Neural progenitor cell (in vitro differentiated cells): Measurements from ENCODE around the gene CACNA1D. TPM values are rescaled to one million over a fixed set of nuclear protein-coding genes. Genes with fewer than 3 reads are reported as not detected.

ENCODE experiments used
- DNase-seq: peaks from one replicate; pipeline ENCODE4 v3.0.0-alpha.2; 2016; ENCODE audit warnings: low spot score
- H2AFZ ChIP-seq: fragments of 200-600 bp; sonication (generic); replicated peaks from 2 replicates; pipeline ENCODE4 v1.6.1; 2016; ENCODE audit warnings: antibody characterized with exemption
- H3F3A ChIP-seq: fragments of 200-600 bp; sonication (generic); 2 replicates; pipeline ENCODE4 v1.6.1; 2016; ENCODE audit warnings: antibody characterized with exemption, low read depth
- H3K27ac ChIP-seq: fragments of 200-600 bp; sonication (generic); 2 replicates; pipeline ENCODE4 v1.5.1; 2016; ENCODE audit warnings: mild to moderate bottlenecking
- H3K27me3 ChIP-seq: fragments of 200-600 bp; sonication (generic); 2 replicates; pipeline ENCODE4 v1.6.1; 2016; ENCODE audit warnings: mild to moderate bottlenecking, moderate library complexity
- H3K36me3 ChIP-seq: fragments of 200-600 bp; sonication (generic); 2 replicates; pipeline ENCODE4 v1.5.1; 2016
- H3K4me1 ChIP-seq: fragments of 200-600 bp; sonication (generic); 2 replicates; pipeline ENCODE4 v1.6.1; 2016; ENCODE audit warnings: mixed run types
- H3K4me2 ChIP-seq: fragments of 200-600 bp; sonication (generic); 2 replicates; pipeline ENCODE4 v1.6.1; 2016
- H3K4me3 ChIP-seq: fragments of 200-600 bp; sonication (generic); 2 replicates; pipeline ENCODE4 v1.5.1; 2016
- H3K79me2 ChIP-seq: fragments of 200-600 bp; sonication (generic); 2 replicates; pipeline ENCODE4 v1.6.1; 2016; ENCODE audit warnings: low read depth
- H3K9ac ChIP-seq: fragments of 200-600 bp; sonication (generic); 2 replicates; pipeline ENCODE4 v1.6.1; 2016
- H3K9me3 ChIP-seq: fragments of 200-600 bp; sonication (generic); 2 replicates; pipeline ENCODE4 v1.5.1; 2016; ENCODE audit warnings: low read depth
- H4K20me1 ChIP-seq: fragments of 200-600 bp; sonication (generic); 2 replicates; pipeline ENCODE4 v1.6.1; 2016; ENCODE audit warnings: low read depth
- H3K27ac Mint-ChIP-seq: 3 replicates; pipeline ENCODE4 v1.8.0; 2021; ENCODE audit warnings: mixed read lengths
- H3K27me3 Mint-ChIP-seq: 2 replicates; pipeline ENCODE4 v1.8.0; 2022; ENCODE audit warnings: low read depth, mild to moderate bottlenecking, inconsistent platforms, moderate library complexity, mixed read lengths; ENCODE audit not compliant: insufficient read depth
- H3K36me3 Mint-ChIP-seq: 3 replicates; pipeline ENCODE4 v1.8.0; 2021; ENCODE audit warnings: mixed read lengths
- H3K4me1 Mint-ChIP-seq: 3 replicates; pipeline ENCODE4 v1.8.0; 2021; ENCODE audit warnings: mixed read lengths
- H3K4me3 Mint-ChIP-seq: 3 replicates; pipeline ENCODE4 v1.8.0; 2021; ENCODE audit warnings: mild to moderate bottlenecking, moderate library complexity, mixed read lengths
- H3K9me3 Mint-ChIP-seq: 3 replicates; pipeline ENCODE4 v1.8.0; 2020; ENCODE audit warnings: mixed read lengths
- EZH2 ChIP-seq: fragments of 200-600 bp; sonication (generic); IDR thresholded peaks from 2 replicates; pipeline ENCODE4 v1.6.1; 2017; ENCODE audit warnings: antibody characterized with exemption, mild to moderate bottlenecking, moderate library complexity
- EZH2phosphoT487 ChIP-seq: fragments of 200-600 bp; sonication (generic); IDR thresholded peaks from 2 replicates; pipeline ENCODE4 v1.6.1; 2017; ENCODE audit warnings: antibody characterized with exemption
- total RNA-seq: library from RNA; depleted of rRNA; stranded (reverse); fragments of >200 nt; gene quantifications from 2 replicates; pipeline ENCODE4 v1.2.3, GENCODE V29; 2015; ENCODE audit warnings: low replicate concordance
- TF ChIP-seq, protein P1 (sequence below): fragments of 200-600 bp; sonication (generic); IDR thresholded peaks from 2 replicates; pipeline ENCODE4 v1.5.1; 2017; ENCODE audit warnings: antibody characterized with exemption, mild to moderate bottlenecking

Gene CACNA1D
- total RNA-seq, 1 donor from 2014 or later, result 4.7 TPM

DNA sequence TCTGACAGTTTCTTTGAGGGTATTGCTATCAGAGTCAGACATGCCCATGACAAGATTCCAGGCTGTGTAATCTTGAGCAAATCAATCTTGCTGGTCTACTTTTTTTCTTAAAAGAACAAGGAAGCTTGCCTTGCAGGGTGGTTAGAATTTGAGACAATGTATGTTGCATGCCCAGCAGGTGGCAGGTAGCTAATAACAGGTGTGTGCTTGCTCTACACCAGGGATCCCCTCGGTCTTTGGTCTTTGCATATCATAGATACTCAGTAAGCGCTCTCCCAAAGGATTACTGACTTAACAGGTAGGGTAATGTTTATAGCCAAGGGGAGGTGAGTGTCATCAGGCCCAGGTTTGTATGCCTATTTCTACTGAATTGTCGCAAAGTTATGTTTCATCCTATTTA, 37.3 kb downstream of the CACNA1D start:
- DNase-seq, result no peak
- H4K20me1 ChIP-seq, result no peaks in the 10 kb centered on the region
- H3K27ac Mint-ChIP-seq, result no peak overlapping the region
- H3K4me1 ChIP-seq, result no peaks in the 10 kb centered on the region
- H2AFZ ChIP-seq, result no peak overlapping the region
- no peak overlapping the region for H3K4me3 ChIP-seq
- H3K9me3 ChIP-seq, result no peaks in the 10 kb centered on the region
- TF ChIP-seq, protein P1, sequence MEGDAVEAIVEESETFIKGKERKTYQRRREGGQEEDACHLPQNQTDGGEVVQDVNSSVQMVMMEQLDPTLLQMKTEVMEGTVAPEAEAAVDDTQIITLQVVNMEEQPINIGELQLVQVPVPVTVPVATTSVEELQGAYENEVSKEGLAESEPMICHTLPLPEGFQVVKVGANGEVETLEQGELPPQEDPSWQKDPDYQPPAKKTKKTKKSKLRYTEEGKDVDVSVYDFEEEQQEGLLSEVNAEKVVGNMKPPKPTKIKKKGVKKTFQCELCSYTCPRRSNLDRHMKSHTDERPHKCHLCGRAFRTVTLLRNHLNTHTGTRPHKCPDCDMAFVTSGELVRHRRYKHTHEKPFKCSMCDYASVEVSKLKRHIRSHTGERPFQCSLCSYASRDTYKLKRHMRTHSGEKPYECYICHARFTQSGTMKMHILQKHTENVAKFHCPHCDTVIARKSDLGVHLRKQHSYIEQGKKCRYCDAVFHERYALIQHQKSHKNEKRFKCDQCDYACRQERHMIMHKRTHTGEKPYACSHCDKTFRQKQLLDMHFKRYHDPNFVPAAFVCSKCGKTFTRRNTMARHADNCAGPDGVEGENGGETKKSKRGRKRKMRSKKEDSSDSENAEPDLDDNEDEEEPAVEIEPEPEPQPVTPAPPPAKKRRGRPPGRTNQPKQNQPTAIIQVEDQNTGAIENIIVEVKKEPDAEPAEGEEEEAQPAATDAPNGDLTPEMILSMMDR, result no peak
- TF ChIP-seq EZH2, result no peak
- TF ChIP-seq EZH2phosphoT487, result no peak
- no peaks in the 10 kb centered on the region for H3K36me3 ChIP-seq
- H3K4me1 Mint-ChIP-seq, result no peaks in the 10 kb centered on the region
- no peaks in the 10 kb centered on the region for H3K79me2 ChIP-seq
- no peak overlapping the region for H3K27ac ChIP-seq
- H3K9ac ChIP-seq, result no peak overlapping the region
- H3K27me3 ChIP-seq, result no peaks in the 10 kb centered on the region
- H3K36me3 Mint-ChIP-seq, result no peaks in the 10 kb centered on the region
- H3K9me3 Mint-ChIP-seq, result no peaks in the 10 kb centered on the region
- H3K27me3 Mint-ChIP-seq, result peaks cover 4% of the 10 kb centered on the region
- H3K4me2 ChIP-seq, result no peak overlapping the region
- no peak overlapping the region for H3K4me3 Mint-ChIP-seq
- H3F3A ChIP-seq, result no peaks in the 10 kb centered on the region

DNA sequence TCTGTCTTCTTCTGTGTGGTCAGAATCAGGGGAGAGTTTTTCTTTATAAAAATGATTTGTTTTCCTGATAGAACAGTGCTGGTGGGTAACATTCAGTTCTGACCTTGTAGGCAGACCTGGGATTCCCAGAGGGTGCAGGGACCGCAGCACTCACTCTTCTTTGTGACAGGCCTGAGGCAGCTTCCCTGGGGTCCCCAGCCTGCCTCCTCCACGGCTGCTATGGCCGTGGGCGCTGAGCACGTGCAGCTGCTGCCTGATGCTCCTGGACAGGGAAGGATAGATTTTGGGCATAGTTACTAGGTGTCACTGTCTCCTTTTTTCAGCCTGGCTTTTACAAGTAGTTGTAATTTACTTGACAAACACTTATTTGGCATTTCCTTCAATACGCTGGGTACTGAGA, 39.1 kb downstream of the CACNA1D start:
- Mint-ChIP-seq H3K4me3 (no peak overlapping the region), H3K36me3 (no peaks in the 10 kb centered on the region), H3K9me3 (no peaks in the 10 kb centered on the region), H3K4me1 (peaks cover 1% of the 10 kb centered on the region), H3K27me3 (peaks cover 4% of the 10 kb centered on the region), H3K27ac (no peak overlapping the region)
- Histone ChIP-seq H3K4me3 (no peak overlapping the region), H4K20me1 (no peaks in the 10 kb centered on the region), H3F3A (no peaks in the 10 kb centered on the region), H2AFZ (no peak overlapping the region), H3K4me1 (no peaks in the 10 kb centered on the region), H3K27me3 (no peaks in the 10 kb centered on the region), H3K27ac (no peak overlapping the region), H3K36me3 (no peaks in the 10 kb centered on the region), H3K4me2 (no peak overlapping the region), H3K9ac (no peak overlapping the region), H3K79me2 (no peaks in the 10 kb centered on the region), H3K9me3 (no peaks in the 10 kb centered on the region)
- no peak for TF ChIP-seq EZH2
- TF ChIP-seq EZH2phosphoT487, result no peak
- TF ChIP-seq, protein P1, result no peak
- DNase-seq, result no peak

DNA sequence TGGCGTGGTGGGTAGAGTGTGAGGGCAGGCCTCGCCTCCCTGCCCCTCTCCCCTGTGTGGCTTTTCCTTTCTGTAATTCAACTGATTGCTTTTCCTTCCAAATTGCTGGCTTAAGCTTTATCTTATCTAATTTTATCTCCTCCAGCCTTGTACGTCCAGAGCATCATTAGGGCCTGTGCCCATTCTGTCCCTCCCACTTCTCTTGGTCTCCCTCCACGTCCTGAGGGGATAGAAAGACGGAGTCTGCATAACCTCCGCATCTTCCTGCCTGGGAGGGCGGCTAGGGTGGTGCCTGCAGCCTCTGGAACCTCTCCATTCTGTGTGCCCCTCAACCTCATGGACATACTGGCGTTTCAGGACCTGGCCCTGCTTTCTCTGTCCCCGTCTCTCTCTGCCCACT, 39.8 kb downstream of the CACNA1D start:
- no peak overlapping the region for H3K4me3 ChIP-seq
- no peaks in the 10 kb centered on the region for H3K9me3 ChIP-seq
- no peak overlapping the region for H3K9ac ChIP-seq
- Mint-ChIP-seq H3K27ac (no peak overlapping the region), H3K36me3 (no peaks in the 10 kb centered on the region), H3K9me3 (no peaks in the 10 kb centered on the region), H3K4me3 (no peak overlapping the region), H3K4me1 (peaks cover 2% of the 10 kb centered on the region), H3K27me3 (peaks cover 6% of the 10 kb centered on the region)
- no peak overlapping the region for H3K4me2 ChIP-seq
- H3K79me2 ChIP-seq, result no peaks in the 10 kb centered on the region
- no peak for DNase-seq
- no peak overlapping the region for H3K27ac ChIP-seq
- no peaks in the 10 kb centered on the region for H3K4me1 ChIP-seq
- H3K27me3 ChIP-seq, result no peaks in the 10 kb centered on the region
- H3F3A ChIP-seq, result no peaks in the 10 kb centered on the region
- no peaks in the 10 kb centered on the region for H3K36me3 ChIP-seq
- no peaks in the 10 kb centered on the region for H4K20me1 ChIP-seq
- TF ChIP-seq EZH2 (no peak), EZH2phosphoT487 (no peak)
- TF ChIP-seq, protein P1, result no peak
- H2AFZ ChIP-seq, result no peak overlapping the region
